H1 (cell line): Measurements from ENCODE around the gene CLPTM1L.

Experiments
- POLR2AphosphoS5 ChIP-seq: IDR thresholded peaks from 2 replicates; pipeline ENCODE4 v1.6.1; 2011; ENCODE audit warnings: low read depth, low read length
- RNF2 ChIP-seq: fragments of 200-900, 300-1000 bp; sonication (generic); IDR thresholded peaks from 2 replicates; pipeline ENCODE4 v1.7.1; 2016; ENCODE audit warnings: borderline replicate concordance, low read depth, mild to moderate bottlenecking, antibody characterized with exemption, low read length; ENCODE audit not compliant: poor library complexity, severe bottlenecking; ENCODE audit errors: missing control alignments
- SIN3A ChIP-seq, 2 experiments: IDR thresholded peaks in 1 of 2; conservative IDR thresholded peaks in 1 of 2; 2 replicates each; pipeline ENCODE4 v1.6.1; 2011 to 2012; ENCODE audit warnings: low read length in 2 of 2, improper control_type of control experiment in 1 of 2, low read depth in 1 of 2, mild to moderate bottlenecking in 1 of 2

DNA sequence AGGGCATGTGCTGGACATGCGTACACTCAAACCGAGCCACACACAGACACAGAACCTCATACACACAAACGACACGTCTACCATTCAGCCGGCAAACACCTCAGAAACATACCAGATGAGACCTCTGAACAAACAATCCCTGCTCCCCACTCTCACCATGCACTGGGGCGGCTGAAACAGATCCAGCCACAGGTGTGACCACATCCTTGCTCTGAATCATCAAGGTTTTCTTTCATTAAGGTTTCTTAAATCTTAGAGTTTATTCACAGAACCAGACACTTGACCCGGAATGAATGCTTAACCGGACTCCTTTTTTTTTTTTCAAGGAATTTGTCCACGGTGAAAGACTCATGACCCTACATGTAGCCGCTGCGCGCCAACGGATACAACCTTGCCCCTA lies 76.2 kb downstream of the CLPTM1L start:
- no peak for TF ChIP-seq POLR2AphosphoS5
- no peak for TF ChIP-seq RNF2
- TF ChIP-seq SIN3A (conservative IDR thresholded peaks at IDR 0.05 in 1 of 2, IDR thresholded peaks at IDR 0.05 in 1 of 2; ENCODE audit: low read depth in 1 of 2, low read length in 2 of 2), result no peak
